Mesenchymal stem cell (in vitro differentiated cells and primary cell): ENCODE data around the gene RDH5.

ENCODE experiments used
- DNase-seq: peaks from one replicate; pipeline ENCODE4 v3.0.0-alpha.2; 2013
- H2AFZ ChIP-seq: one replicate; pipeline ENCODE4 v1.6.1; 2013; ENCODE audit warnings: low read depth, mild to moderate bottlenecking, control low read depth, inconsistent platforms, low read length, moderate library complexity
- H2AK5ac ChIP-seq: 2 replicates; pipeline ENCODE4 v1.6.1; 2013; ENCODE audit warnings: low read length, moderate library complexity, mild to moderate bottlenecking, inconsistent platforms; ENCODE audit not compliant: severe bottlenecking
- H2BK120ac ChIP-seq: one replicate; pipeline ENCODE4 v1.6.1; 2013; ENCODE audit warnings: low read depth, mild to moderate bottlenecking, inconsistent platforms, low read length, moderate library complexity
- H2BK12ac ChIP-seq, 2 experiments: one replicate each; pipeline ENCODE4 v1.6.1; 2013; ENCODE audit warnings: inconsistent platforms in 2 of 2, low read length in 2 of 2, mild to moderate bottlenecking in 2 of 2, moderate library complexity in 2 of 2, control low read depth in 1 of 2
- H2BK15ac ChIP-seq: one replicate; pipeline ENCODE4 v1.6.1; 2013; ENCODE audit warnings: mild to moderate bottlenecking, low read depth, inconsistent platforms; ENCODE audit not compliant: poor library complexity, severe bottlenecking
- H2BK5ac ChIP-seq: 2 replicates; pipeline ENCODE4 v1.6.1; 2013; ENCODE audit warnings: low read depth, mild to moderate bottlenecking, low read length, control low read depth, inconsistent platforms; ENCODE audit not compliant: poor library complexity, severe bottlenecking
- H3K14ac ChIP-seq, 2 experiments: one replicate each; pipeline ENCODE4 v1.6.1; 2013; ENCODE audit warnings: inconsistent platforms in 2 of 2, low read length in 2 of 2, control low read depth in 1 of 2, mild to moderate bottlenecking in 1 of 2, moderate library complexity in 1 of 2
- H3K18ac ChIP-seq, 2 experiments: one replicate each; pipeline ENCODE4 v1.6.1; 2013; ENCODE audit warnings: inconsistent platforms in 2 of 2, low read length in 2 of 2, control low read depth in 1 of 2, low read depth in 1 of 2, mild to moderate bottlenecking in 1 of 2
- H3K23ac ChIP-seq, 2 experiments: one replicate each; pipeline ENCODE4 v1.6.1; 2013; ENCODE audit warnings: inconsistent platforms in 2 of 2, low read length in 2 of 2, mild to moderate bottlenecking in 2 of 2, moderate library complexity in 2 of 2, control low read depth in 1 of 2
- H3K27ac ChIP-seq: 2 replicates; pipeline ENCODE4 v1.5.1; 2013; ENCODE audit warnings: mild to moderate bottlenecking, moderate library complexity, low read length, control low read depth, inconsistent platforms; ENCODE audit not compliant: poor library complexity, severe bottlenecking
- H3K27me3 ChIP-seq, 2 experiments: 2 replicates each; pipeline versions ENCODE4 v1.6.1 to v1.7.0; 2013; ENCODE audit warnings: low read length in 2 of 2, mild to moderate bottlenecking in 2 of 2, moderate library complexity in 2 of 2, control low read depth in 1 of 2, inconsistent platforms in 1 of 2; ENCODE audit not compliant: control insufficient read depth in 1 of 2, insufficient read depth in 1 of 2
- H3K36me3 ChIP-seq, 2 experiments: 2 replicates each; pipeline versions ENCODE4 v1.6.1 to v1.7.0; 2013; ENCODE audit warnings: low read length in 2 of 2, control low read depth in 1 of 2, inconsistent platforms in 1 of 2, low read depth in 1 of 2, mild to moderate bottlenecking in 1 of 2; ENCODE audit not compliant: insufficient read depth in 2 of 2, control insufficient read depth in 1 of 2
- H3K4ac ChIP-seq, 2 experiments: one replicate each; pipeline ENCODE4 v1.6.1; 2013; ENCODE audit warnings: inconsistent platforms in 2 of 2, low read length in 2 of 2, mild to moderate bottlenecking in 2 of 2, moderate library complexity in 2 of 2, control low read depth in 1 of 2, low read depth in 1 of 2
- H3K4me1 ChIP-seq: 2 replicates; pipeline ENCODE4 v1.6.1; 2013; ENCODE audit warnings: low read depth, low read length, control low read depth; ENCODE audit not compliant: control insufficient read depth, insufficient read depth
- H3K4me2 ChIP-seq: 2 replicates; pipeline ENCODE4 v1.6.1; 2013; ENCODE audit warnings: low read length, mild to moderate bottlenecking, inconsistent platforms; ENCODE audit not compliant: poor library complexity, severe bottlenecking
- H3K4me3 ChIP-seq, 2 experiments: 2 replicates each; pipeline versions ENCODE4 v1.5.1 to v1.7.0; 2013; ENCODE audit warnings: low read length in 2 of 2, mild to moderate bottlenecking in 2 of 2, control low read depth in 1 of 2, low read depth in 1 of 2; ENCODE audit not compliant: insufficient read depth in 1 of 2
- H3K79me1 ChIP-seq: replicated peaks from 2 replicates; pipeline ENCODE4 v1.6.1; 2013; ENCODE audit warnings: mild to moderate bottlenecking, control low read depth, low read length, inconsistent platforms; ENCODE audit not compliant: poor library complexity, severe bottlenecking
- H3K9ac ChIP-seq: 2 replicates; pipeline ENCODE4 v1.7.0; 2013; ENCODE audit warnings: mild to moderate bottlenecking, low read length, moderate library complexity
- H3K9me3 ChIP-seq: 2 replicates; pipeline ENCODE4 v1.7.0; 2013; ENCODE audit warnings: mild to moderate bottlenecking, low read length; ENCODE audit not compliant: control insufficient read depth
- H4K8ac ChIP-seq: one replicate; pipeline ENCODE4 v1.6.1; 2013; ENCODE audit warnings: inconsistent platforms, mild to moderate bottlenecking, low read length, moderate library complexity
- H4K91ac ChIP-seq: one replicate; pipeline ENCODE4 v1.6.1; 2013; ENCODE audit warnings: mild to moderate bottlenecking, low read length, inconsistent platforms
- WGBS: methylation state at CpG from one replicate; pipeline ENCODE4 v1.1.7; 2013; ENCODE audit warnings: mixed read lengths; 5-methylcytosine and 5-hydroxymethylcytosine counted together

Gene RDH5

GRCh38 chr12:55715169-55715764, 4.9 kb upstream of the RDH5 start:
- 95% methylated on average over 6 of the region's 7 CpGs for WGBS
- peak overlapping the region; percentile 25 for H4K91ac ChIP-seq
- no peak overlapping the region for H3K14ac ChIP-seq
- H2BK15ac ChIP-seq = no peak overlapping the region
- peak overlapping the region in 1 of 2 experiments; percentile 73 for H2BK12ac ChIP-seq
- DNase-seq = no peak
- peak overlapping the region; percentile 92 for H3K9ac ChIP-seq
- H3K4ac ChIP-seq = peak overlapping the region in 1 of 2 experiments; percentile 2
- peak overlapping the region; percentile 6 for H2BK120ac ChIP-seq
- H3K27ac ChIP-seq = peak overlapping the region; percentile 98
- peak overlapping the region; percentile 85 for H3K4me2 ChIP-seq
- H2AK5ac ChIP-seq = peak overlapping the region; percentile 74
- H3K79me1 ChIP-seq = peaks cover 8% of the 10 kb centered on the region
- H3K9me3 ChIP-seq = no peaks in the 10 kb centered on the region
- peak overlapping the region; percentile 6 to 81 for H3K18ac ChIP-seq
- H4K8ac ChIP-seq = peak overlapping the region; percentile 98
- no peak overlapping the region for H3K23ac ChIP-seq
- H2AFZ ChIP-seq = peak overlapping the region; percentile 3
- peaks cover 0 to 18% of the 10 kb centered on the region in 2 experiments for H3K27me3 ChIP-seq
- H3K4me3 ChIP-seq = peak overlapping the region in 1 of 2 experiments; percentile 78
- peaks cover 0 to 3% of the 10 kb centered on the region in 2 experiments for H3K36me3 ChIP-seq
- H2BK5ac ChIP-seq = no peak overlapping the region
- H3K4me1 ChIP-seq = peaks cover 32% of the 10 kb centered on the region

GRCh38 chr12:55715833-55716581, 4.2 kb upstream of the RDH5 start, which contains the start of gene BLOC1S1:
TSS of gene BLOC1S1 (plus strand) at chr12:55716046. CDS start at chr12:55716052, 6 bp downstream.
- H4K91ac ChIP-seq = peak within 1 kb of the TSS; percentile 54
- H3K79me1 ChIP-seq = peaks cover 8% of the 10 kb centered on the region
- peak within 1 kb of the TSS; percentile 83 for H2AFZ ChIP-seq
- H3K4me1 ChIP-seq = peaks cover 37% of the 10 kb centered on the region
- peak within 1 kb of the TSS; percentile 31 to 81 for H3K18ac ChIP-seq
- H3K9ac ChIP-seq = peak within 1 kb of the TSS; percentile 92
- WGBS = under 1% methylated on average over 35 of the region's 42 CpGs
- H3K14ac ChIP-seq = no peak within 1 kb of the TSS
- peak within 1 kb of the TSS; percentile 85 for H3K4me2 ChIP-seq
- H2BK5ac ChIP-seq = peak within 1 kb of the TSS; percentile 94
- peak within 1 kb of the TSS; percentile 26 for H2BK15ac ChIP-seq
- DNase-seq = peak; percentile 92
- H3K9me3 ChIP-seq = no peaks in the 10 kb centered on the region
- H2AK5ac ChIP-seq = peak within 1 kb of the TSS; percentile 74
- H3K27ac ChIP-seq = peak within 1 kb of the TSS; percentile 98
- no peak within 1 kb of the TSS for H3K23ac ChIP-seq
- peaks cover 0 to 3% of the 10 kb centered on the region in 2 experiments for H3K36me3 ChIP-seq
- H3K4ac ChIP-seq = peak within 1 kb of the TSS; percentile 30 to 61
- peak within 1 kb of the TSS; percentile 6 for H2BK120ac ChIP-seq
- H2BK12ac ChIP-seq = peak within 1 kb of the TSS in 1 of 2 experiments; percentile 73
- peak within 1 kb of the TSS; percentile 67 to 78 for H3K4me3 ChIP-seq
- peak within 1 kb of the TSS; percentile 98 for H4K8ac ChIP-seq
- H3K27me3 ChIP-seq = peaks cover 0 to 18% of the 10 kb centered on the region in 2 experiments

GRCh38 chr12:55716582-55716957, 3.6 kb upstream of the RDH5 start:
- Histone ChIP-seq H4K91ac (no peak overlapping the region), H3K9ac (peak overlapping the region; percentile 92), H3K9me3 (no peaks in the 10 kb centered on the region), H2AK5ac (no peak overlapping the region), H3K4me2 (peak overlapping the region; percentile 85), H3K79me1 (peaks cover 8% of the 10 kb centered on the region), H3K36me3 (peaks cover 0 to 7% of the 10 kb centered on the region in 2 experiments), H2BK12ac (no peak overlapping the region), H3K4me3 (peak overlapping the region; percentile 67 to 78), H3K4me1 (peaks cover 43% of the 10 kb centered on the region), H3K4ac (peak overlapping the region in 1 of 2 experiments; percentile 30), H3K27ac (peak overlapping the region; percentile 59), H2BK120ac (no peak overlapping the region), H3K18ac (peak overlapping the region in 1 of 2 experiments; percentile 45), H2AFZ (peak overlapping the region; percentile 83), H3K14ac (no peak overlapping the region), H3K27me3 (peaks cover 0 to 17% of the 10 kb centered on the region in 2 experiments), H4K8ac (no peak overlapping the region), H2BK5ac (no peak overlapping the region), H3K23ac (no peak overlapping the region), H2BK15ac (no peak overlapping the region)
- WGBS = 9% methylated on average over 9 of the region's 13 CpGs
- DNase-seq = no peak
